Duodenal mucosa (tissue), 2 donors: Measurements from ENCODE around the gene GSC.

Source experiments
- H3K27ac ChIP-seq: one replicate; pipeline ENCODE4 v1.7.0; 2013; ENCODE audit warnings: low read depth, low read length
- H3K27me3 ChIP-seq, 2 donors: one replicate each; pipeline ENCODE4 v1.7.0; 2013; ENCODE audit warnings: low read length in 2 of 2, control low read depth in 1 of 2; ENCODE audit not compliant: insufficient read depth in 2 of 2, control insufficient read depth in 1 of 2
- H3K36me3 ChIP-seq, 2 donors: one replicate each; pipeline ENCODE4 v1.7.0; 2013; ENCODE audit warnings: low read length in 2 of 2, control low read depth in 1 of 2; ENCODE audit not compliant: insufficient read depth in 2 of 2, control insufficient read depth in 1 of 2
- H3K4me1 ChIP-seq, 2 donors: one replicate each; pipeline ENCODE4 v1.7.0; 2013; ENCODE audit warnings: low read length in 2 of 2, control low read depth in 1 of 2; ENCODE audit not compliant: insufficient read depth in 2 of 2, control insufficient read depth in 1 of 2
- H3K4me3 ChIP-seq, 2 donors: one replicate each; pipeline ENCODE4 v1.7.0; 2013; ENCODE audit warnings: low read length in 2 of 2, low read depth in 1 of 2
- H3K9ac ChIP-seq, 2 donors: one replicate each; pipeline ENCODE4 v1.7.0; 2013; ENCODE audit warnings: low read length in 2 of 2, low read depth in 1 of 2
- H3K9me3 ChIP-seq, 2 donors: one replicate each; pipeline ENCODE4 v1.7.0; 2013; ENCODE audit warnings: low read length in 2 of 2, control low read depth in 1 of 2; ENCODE audit not compliant: control insufficient read depth in 1 of 2

Gene GSC

GRCh38 chr14:94787655-94788054 is 17.7 kb upstream of the GSC start:
- H3K9me3 ChIP-seq: no peaks in the 10 kb centered on the region
- H3K36me3 ChIP-seq: no peaks in the 10 kb centered on the region
- H3K27me3 ChIP-seq: no peaks in the 10 kb centered on the region
- no peak overlapping the region for H3K9ac ChIP-seq
- H3K27ac ChIP-seq: no peak overlapping the region
- no peaks in the 10 kb centered on the region for H3K4me1 ChIP-seq
- H3K4me3 ChIP-seq: no peak overlapping the region

- H3K27me3 ChIP-seq: no peaks in the 10 kb centered on the region
- no peak overlapping the region for H3K27ac ChIP-seq
- H3K4me3 ChIP-seq: no peak overlapping the region
- no peaks in the 10 kb centered on the region for H3K9me3 ChIP-seq
- no peak overlapping the region for H3K9ac ChIP-seq
- H3K4me1 ChIP-seq: no peaks in the 10 kb centered on the region
- H3K36me3 ChIP-seq: no peaks in the 10 kb centered on the region
Observed at GRCh38 chr14:94787092-94787491, 17.2 kb upstream of the GSC start.

GRCh38 chr14:94780536-94781399 is 10.9 kb upstream of the GSC start:
- Histone ChIP-seq H3K4me1 (no peaks in the 10 kb centered on the region), H3K9ac (no peak overlapping the region), H3K36me3 (no peaks in the 10 kb centered on the region), H3K27me3 (peaks cover 24 to 33% of the 10 kb centered on the region in 2 donors), H3K9me3 (no peaks in the 10 kb centered on the region), H3K4me3 (no peak overlapping the region), H3K27ac (no peak overlapping the region)

- peaks cover 35 to 43% of the 10 kb centered on the region in 2 donors for H3K27me3 ChIP-seq
Observed at GRCh38 chr14:94779713-94780112, 9.8 kb upstream of the GSC start.

GRCh38 chr14:94775871-94776210 is 5.9 kb upstream of the GSC start:
- H3K27ac ChIP-seq: no peak overlapping the region
- peaks cover 69 to 82% of the 10 kb centered on the region in 2 donors for H3K27me3 ChIP-seq
- no peaks in the 10 kb centered on the region for H3K9me3 ChIP-seq
- H3K36me3 ChIP-seq: no peaks in the 10 kb centered on the region
- H3K4me1 ChIP-seq: no peaks in the 10 kb centered on the region
- H3K9ac ChIP-seq: no peak overlapping the region
- no peak overlapping the region for H3K4me3 ChIP-seq

More at GRCh38 chr14:94779713-94780112, 9.8 kb upstream of the GSC start:
- Histone ChIP-seq H3K4me1 (no peaks in the 10 kb centered on the region), H3K4me3 (no peak overlapping the region), H3K9ac (no peak overlapping the region), H3K9me3 (no peaks in the 10 kb centered on the region), H3K36me3 (no peaks in the 10 kb centered on the region), H3K27ac (no peak overlapping the region)

GRCh38 chr14:94775091-94775870 is 5.4 kb upstream of the GSC start:
- Histone ChIP-seq H3K36me3 (no peaks in the 10 kb centered on the region), H3K27ac (no peak overlapping the region), H3K27me3 (peaks cover 73 to 84% of the 10 kb centered on the region in 2 donors), H3K9me3 (no peaks in the 10 kb centered on the region), H3K9ac (no peak overlapping the region), H3K4me3 (no peak overlapping the region), H3K4me1 (peaks cover 0 to 5% of the 10 kb centered on the region in 2 donors)

GRCh38 chr14:94774344-94775090 is 4.6 kb upstream of the GSC start:
- Histone ChIP-seq H3K9ac (no peak overlapping the region), H3K4me1 (peaks cover 0 to 5% of the 10 kb centered on the region in 2 donors), H3K9me3 (no peaks in the 10 kb centered on the region), H3K27ac (no peak overlapping the region), H3K36me3 (no peaks in the 10 kb centered on the region), H3K4me3 (no peak overlapping the region), H3K27me3 (peaks cover 73 to 89% of the 10 kb centered on the region in 2 donors)

GRCh38 chr14:94773655-94774343 is 3.9 kb upstream of the GSC start:
- peaks cover 6 to 10% of the 10 kb centered on the region in 2 donors for H3K4me1 ChIP-seq
- H3K4me3 ChIP-seq: no peak overlapping the region
- no peaks in the 10 kb centered on the region for H3K36me3 ChIP-seq
- H3K9me3 ChIP-seq: no peaks in the 10 kb centered on the region
- peaks cover 76 to 90% of the 10 kb centered on the region in 2 donors for H3K27me3 ChIP-seq
- no peak overlapping the region for H3K9ac ChIP-seq
- no peak overlapping the region for H3K27ac ChIP-seq

GRCh38 chr14:94773061-94773648 is 3.2 kb upstream of the GSC start:
- Histone ChIP-seq H3K4me1 (peaks cover 12% of the 10 kb centered on the region in 2 donors), H3K27ac (no peak overlapping the region), H3K4me3 (no peak overlapping the region), H3K9ac (no peak overlapping the region), H3K27me3 (peaks cover 80 to 92% of the 10 kb centered on the region in 2 donors), H3K36me3 (no peaks in the 10 kb centered on the region), H3K9me3 (no peaks in the 10 kb centered on the region)
